Measurements from ENCODE around the gene ANKRD13A.
"Not testable (repeated sequence)": the region's sequence is repeated elsewhere in the genome, so short reads cannot be mapped to it uniquely, and the experiment has no call there.

The ANKRD13A gene

DNA sequence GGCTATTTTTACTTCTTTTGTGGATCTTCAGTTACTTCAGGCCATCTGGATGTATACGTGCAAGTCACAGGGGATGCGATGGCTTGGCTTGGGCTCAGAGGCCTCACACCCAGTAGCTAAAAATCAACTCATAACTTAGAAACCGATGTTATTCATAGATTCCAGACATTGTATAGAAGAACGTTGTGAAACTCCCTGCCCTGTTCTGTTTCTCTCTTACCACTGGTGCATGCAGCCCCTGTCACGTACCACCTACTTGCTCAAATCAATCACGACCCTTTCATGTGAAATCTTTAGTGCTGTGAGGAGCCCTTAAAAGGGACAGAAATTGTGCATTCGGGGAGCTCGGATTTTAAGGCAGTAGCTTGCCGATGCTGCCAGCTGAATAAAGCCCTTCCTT is 50.4 kb downstream of the ANKRD13A start:
- not testable (repeated sequence) for FAIRE-seq

GRCh38 chr12:110050927-110051326 is 51.7 kb downstream of the ANKRD13A start:
- FAIRE-seq, result no peak

- not testable (repeated sequence) for FAIRE-seq
Measured at GRCh38 chr12:110055375-110056352, 56.4 kb downstream of the ANKRD13A start.

DNA sequence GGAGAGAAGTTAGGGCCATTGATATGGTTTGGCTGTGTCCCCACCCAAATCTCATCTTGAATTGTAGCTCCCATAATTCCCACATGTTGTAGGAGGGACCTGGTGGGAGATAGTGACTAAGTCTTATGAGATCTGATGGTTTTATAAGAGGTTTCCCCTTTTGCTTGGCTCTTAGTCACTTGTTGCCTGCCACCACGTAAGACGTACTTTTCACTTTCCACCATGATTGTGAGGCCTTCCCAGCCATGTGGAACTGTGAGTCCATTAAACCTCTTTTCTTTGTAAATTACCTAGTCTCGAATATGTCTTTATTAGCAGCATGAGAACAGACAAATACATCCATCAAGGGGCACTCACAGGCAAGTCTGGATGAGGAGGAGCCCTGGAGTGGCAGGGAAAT is 57.4 kb downstream of the ANKRD13A start:
- FAIRE-seq, result not testable (repeated sequence)

DNA sequence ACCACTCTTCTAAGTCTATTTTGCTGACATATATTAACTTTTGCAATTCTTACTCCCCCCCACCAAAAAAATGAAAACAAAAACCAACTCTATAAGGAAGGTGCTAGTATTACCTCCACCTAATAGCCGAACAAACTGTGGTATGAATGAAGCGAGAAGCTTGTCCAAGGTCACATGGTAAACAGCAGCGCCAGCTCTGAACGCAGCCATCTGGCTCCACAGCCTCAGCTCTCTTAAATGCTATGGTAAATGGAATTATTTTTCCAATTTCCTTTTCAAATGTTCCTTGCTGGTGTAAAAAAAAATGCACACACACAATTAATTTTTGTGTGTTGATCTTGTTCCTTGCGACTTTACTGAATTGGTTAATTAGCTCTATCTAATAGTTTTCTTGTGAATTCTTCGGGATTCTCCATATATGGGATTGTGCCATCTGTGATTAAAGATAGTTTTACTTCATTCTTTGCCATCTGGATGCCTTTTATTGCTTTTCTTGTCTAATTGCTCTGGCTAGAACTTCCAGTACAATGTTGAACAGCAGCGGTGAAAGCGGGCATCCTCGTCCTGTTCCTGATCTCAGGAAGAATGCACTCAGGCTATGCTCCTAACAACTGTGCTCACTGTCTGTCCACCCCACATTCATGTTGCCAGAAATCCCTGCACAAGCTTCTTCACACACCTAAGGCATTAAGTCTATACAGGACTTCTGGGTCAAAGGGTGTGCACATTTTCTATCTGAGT is 59.8 kb downstream of the ANKRD13A start:
- no peak for FAIRE-seq

- no peak for FAIRE-seq
Measured at GRCh38 chr12:110059651-110060000, 60.4 kb downstream of the ANKRD13A start.

DNA sequence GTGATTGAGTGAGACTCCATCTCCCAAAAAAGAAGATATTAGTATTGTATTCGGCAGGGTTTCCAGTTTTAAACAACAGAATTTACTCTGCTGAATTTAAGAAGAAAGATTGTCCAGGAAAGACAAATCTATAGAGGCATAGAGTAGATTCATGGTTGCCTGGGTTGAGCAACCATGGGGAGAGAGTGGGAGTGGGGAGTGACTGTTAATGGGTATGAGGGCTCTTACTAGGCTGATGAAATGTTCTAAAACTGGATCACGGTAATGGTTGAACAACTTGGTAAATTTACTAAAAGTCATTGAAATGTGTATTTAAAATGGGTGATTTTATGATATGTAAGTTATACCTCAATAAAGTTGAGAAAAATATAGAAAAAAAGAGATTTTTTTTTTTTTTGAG is 63.0 kb downstream of the ANKRD13A start:
- FAIRE-seq, result no peak

- FAIRE-seq, result no peak
Measured at GRCh38 chr12:110065540-110065939, 66.3 kb downstream of the ANKRD13A start.

- FAIRE-seq, result no peak
Measured at GRCh38 chr12:110067531-110067930, 68.3 kb downstream of the ANKRD13A start.

DNA sequence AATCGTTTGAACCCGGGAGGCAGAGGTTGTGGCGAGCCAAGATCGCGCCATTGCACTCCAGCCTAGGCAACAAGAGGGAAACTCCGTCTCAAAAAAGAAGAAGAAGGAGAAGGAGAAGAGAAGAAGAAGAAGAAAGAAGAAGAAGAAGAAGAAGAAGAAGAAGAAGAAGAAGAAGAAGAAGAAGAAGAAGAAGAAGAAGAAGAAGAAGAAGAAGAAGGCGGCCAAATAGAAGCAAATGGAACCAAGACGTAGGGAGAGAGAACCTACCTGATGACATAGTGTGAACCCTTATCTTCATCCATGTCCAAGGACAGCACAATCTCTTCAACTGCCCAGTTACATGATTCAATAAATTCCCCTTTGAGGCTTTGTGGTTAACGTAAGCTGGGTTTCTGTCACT is 68.9 kb downstream of the ANKRD13A start:
- FAIRE-seq, result not testable (repeated sequence)

DNA sequence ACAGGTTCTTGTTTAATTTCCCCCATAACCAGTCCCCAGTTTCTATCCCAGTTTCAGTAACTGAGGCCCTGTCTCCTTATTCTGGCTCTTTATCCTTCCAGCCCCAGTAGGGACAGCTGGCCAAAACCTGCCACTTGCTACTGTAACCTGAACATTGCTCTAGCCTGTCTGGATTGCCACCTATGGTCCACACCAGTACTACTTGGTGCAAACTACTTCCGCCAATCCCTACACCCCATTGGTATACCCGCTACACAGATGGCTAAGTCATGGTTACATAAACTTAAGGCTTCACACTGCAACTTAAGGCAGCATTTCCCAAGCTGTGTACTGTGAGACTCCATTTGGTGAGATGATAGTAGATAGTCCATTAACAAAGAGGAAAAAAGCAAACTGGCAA is 69.4 kb downstream of the ANKRD13A start:
- no peak for FAIRE-seq

GRCh38 chr12:110071504-110071903 is 72.3 kb downstream of the ANKRD13A start:
- no peak for FAIRE-seq

- no peak for FAIRE-seq
Measured at GRCh38 chr12:110071967-110072366, 72.7 kb downstream of the ANKRD13A start.

GRCh38 chr12:110072636-110073035 is 73.4 kb downstream of the ANKRD13A start:
- not testable (repeated sequence) for FAIRE-seq

DNA sequence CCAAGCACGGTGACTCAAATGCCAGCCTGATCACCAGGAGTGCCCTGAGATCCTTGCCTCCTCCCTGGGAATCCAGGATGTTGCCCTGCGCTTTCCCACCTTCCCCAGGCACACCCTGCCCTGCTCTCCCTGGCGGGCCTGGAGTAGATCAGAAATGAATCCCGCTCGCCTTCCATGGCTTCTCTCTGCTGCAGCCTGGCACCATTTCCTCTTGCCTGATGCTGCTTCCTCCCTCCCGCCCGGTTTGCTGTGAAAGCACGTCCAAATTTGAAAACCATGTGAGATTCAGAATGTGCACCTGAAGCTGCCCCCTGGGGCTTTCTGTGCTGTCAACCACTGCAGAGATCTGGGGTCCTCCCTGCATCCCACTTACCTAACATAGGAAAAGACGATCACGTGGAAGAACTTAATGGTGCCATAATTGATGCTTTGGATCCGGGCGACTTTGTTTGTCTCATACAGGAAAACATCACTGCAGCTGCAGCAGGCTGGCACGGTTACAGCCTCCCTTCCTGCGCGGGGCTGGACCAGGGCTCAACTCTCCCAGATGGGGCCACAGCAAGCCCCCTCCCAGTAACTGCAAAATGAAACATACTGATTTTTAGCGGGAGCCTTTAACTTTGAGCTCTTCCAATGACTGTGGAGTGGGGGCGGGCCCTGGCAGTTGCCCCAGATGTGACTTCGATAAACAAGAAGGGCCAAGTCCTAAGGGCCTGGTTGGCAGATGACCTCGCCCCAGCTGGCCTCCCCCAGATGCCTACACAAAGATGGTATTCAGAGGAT is 74.0 kb downstream of the ANKRD13A start:
- FAIRE-seq, result no peak

DNA sequence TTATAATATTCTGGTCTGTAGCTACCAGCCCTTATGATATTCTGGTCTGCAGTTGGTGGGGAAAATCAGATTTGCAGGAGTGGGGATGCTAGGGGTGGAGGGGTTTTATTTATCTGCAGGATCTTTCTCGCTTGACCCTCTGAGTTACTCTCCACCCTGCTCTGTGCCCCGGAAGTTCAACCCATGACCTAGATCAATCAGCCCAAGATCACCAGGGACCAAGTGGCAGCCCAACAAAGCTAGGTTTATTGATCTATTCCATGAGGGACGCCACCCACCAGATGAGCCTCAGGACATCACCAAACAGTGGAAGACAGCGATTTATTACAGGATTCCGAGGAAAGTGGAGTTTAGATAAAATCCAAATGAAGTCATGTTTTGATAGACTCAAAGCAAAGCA is 74.9 kb downstream of the ANKRD13A start:
- FAIRE-seq, result no peak

DNA sequence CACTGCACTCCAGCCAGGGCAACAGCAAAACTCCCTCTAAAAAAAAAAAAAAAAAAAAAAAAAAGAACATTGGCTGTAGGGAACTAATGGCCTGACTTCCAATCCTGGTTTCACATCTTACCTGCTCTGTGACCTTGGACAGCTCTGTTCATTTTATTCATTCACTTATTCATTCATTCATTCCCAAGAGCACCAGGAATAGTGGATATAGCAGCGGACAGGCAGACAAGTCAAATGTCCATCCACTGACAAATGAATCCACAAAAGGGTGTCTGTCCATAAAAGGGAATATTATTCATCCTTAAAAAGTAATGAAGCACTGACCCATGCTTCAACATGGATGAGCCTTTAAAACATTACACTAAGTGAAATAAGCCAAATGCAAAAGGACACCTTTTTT is 76.7 kb downstream of the ANKRD13A start:
- no peak for FAIRE-seq

DNA sequence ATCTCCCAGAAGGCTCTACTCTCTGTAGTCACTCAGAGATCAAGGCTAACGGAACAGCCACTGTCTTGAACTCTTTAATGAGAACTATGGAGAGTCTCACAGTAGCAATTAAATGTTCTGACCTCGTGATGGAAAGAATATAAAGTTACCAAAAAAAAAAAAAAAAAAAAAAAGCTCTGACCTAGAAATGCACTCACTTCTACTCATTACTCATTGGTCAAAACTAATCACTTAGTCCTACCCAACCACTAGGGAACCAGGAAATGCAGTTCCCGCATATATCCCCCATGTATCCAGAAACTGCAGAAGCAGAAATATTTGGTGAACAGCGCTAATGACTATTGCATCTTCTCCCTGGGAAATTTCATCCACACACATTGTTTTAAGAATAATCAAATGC is 78.6 kb downstream of the ANKRD13A start:
- no peak for FAIRE-seq

DNA sequence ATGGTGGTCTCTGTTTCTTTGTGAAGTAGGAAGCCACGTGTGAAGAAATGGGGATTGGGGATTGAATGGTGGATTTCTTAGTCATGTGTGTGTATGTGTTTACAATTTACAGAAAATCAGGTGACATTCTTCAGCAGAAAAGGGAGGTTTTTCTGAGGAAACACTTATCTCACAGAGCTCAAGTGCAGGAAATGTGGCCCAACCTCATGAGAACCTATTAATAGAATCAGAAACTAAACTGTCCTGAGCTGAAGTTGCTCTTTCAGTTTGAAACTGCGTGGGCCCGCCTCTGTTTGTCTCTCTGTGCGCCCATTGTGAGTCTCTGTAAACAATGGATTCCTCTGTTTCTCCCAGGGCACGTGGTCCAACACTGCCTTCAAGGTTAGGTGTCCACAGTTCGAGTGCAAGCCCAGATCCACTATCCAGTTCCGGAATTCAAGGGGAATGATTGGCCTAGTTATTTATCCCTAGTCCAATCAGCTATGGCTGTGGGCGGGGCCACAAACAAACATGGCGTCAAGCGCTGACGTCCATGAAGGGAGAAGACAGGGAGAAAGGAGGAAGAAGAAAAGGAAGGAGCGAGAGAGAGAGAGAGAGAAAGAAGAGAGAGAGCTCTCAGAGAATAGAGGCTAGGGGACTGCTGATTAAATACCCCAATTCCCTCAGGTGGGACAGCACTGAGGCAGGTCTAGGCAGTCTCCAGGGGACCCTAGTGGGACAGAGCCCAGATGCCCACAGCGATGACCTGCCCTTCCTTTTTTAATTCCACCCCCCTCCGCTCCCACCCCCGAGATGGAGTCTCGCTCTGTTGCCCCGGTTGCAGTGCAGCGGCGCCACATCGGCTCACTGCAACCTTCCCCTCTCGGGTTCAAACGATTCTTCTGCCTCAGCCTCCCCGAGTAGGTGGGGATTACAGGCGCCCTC is 80.5 kb downstream of the ANKRD13A start:
- no peak for FAIRE-seq

DNA sequence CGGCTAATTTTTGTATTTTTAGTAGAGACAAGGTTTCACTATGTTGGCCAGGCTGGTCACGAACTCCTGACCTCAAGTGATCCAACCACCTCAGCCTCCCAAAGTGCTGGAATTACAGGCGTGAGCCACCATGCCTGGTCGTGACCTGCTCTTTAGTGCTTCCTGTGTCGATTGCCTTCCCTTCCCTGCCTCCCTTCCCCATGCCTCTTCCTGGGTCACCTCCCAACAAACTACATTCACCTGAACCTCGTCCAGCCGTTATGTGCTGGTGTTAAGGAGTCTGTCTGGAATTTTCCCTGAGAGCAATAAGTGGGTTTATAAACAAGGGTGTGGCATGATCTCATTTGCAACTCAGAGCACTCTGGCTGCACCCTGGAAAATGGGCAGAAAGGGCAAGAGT is 81.2 kb downstream of the ANKRD13A start:
- FAIRE-seq, result no peak

DNA sequence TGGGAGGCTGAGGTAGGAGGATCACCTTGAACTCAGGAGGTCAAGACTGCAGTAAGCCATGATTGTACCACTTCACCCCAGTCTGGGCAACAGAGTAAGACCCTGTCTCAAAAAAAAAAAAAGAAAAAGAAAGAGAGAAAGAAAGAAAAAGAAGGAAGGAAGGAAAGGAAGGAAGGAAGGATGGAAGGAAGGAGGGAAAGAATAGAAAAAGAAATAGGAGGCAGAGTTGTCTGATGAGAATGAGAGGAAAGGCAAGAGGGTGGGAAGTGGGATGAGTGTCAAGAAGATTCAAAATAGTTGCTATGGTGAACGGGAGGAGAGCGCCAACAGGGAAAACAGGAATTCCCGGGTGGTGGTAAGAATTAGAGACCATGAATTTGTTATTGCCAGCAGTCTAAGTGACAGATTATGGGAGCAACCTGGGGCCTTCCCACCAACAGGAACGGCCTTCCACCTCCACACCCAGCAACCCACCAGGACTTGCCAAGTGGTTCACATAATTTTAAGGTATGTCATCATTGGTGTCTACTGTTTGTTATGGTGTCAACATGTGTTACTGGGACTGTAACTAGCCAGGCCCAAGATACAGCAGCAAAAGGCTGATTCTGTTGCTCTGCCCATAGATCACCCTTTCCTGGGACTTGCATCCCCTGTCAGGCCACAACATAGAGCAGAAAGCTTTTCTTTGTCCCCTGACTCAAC is 85.2 kb downstream of the ANKRD13A start:
- FAIRE-seq, result no peak
